SK-N-SH treated with all-trans-retinoic acid at 6 μM for 48 hours (cell line): ENCODE data around the gene COA8.

Source experiments
- ARNTL ChIP-seq: fragments of 450-650 bp; formaldehyde crosslinking; IDR thresholded peaks from 2 replicates; pipeline ENCODE4 v1.5.0; 2020; ENCODE audit warnings: low read depth, mild to moderate bottlenecking, moderate library complexity, borderline replicate concordance
- BACH2 ChIP-seq: fragments of 250-450 bp; sonication (Bioruptor Pico); IDR thresholded peaks from 2 replicates; pipeline ENCODE4 v1.9.0; 2021; ENCODE audit warnings: mild to moderate bottlenecking, borderline replicate concordance
- CSDC2 ChIP-seq: fragments of 250-450 bp; sonication (Bioruptor Pico); IDR thresholded peaks from 2 replicates; pipeline ENCODE4 v1.5.0; 2020; ENCODE audit warnings: mild to moderate bottlenecking, moderate library complexity
- CSRNP3 ChIP-seq: fragments of 250-450 bp; sonication (Bioruptor Pico); IDR thresholded peaks from 2 replicates; pipeline ENCODE4 v1.5.1; 2021; ENCODE audit warnings: mild to moderate bottlenecking, moderate library complexity
- OSR1 ChIP-seq: fragments of 250-450 bp; sonication (Bioruptor Pico); IDR thresholded peaks from 2 replicates; pipeline ENCODE4 v1.8.0; 2022; ENCODE audit warnings: moderate library complexity, mild to moderate bottlenecking, inconsistent platforms
- PATZ1 ChIP-seq: fragments of 250-450 bp; sonication (Bioruptor Pico); IDR thresholded peaks from 2 replicates; pipeline ENCODE4 v1.8.0; 2020; ENCODE audit warnings: mild to moderate bottlenecking, moderate library complexity, borderline replicate concordance
- RARB ChIP-seq: fragments of 250-450 bp; sonication (Bioruptor Pico); IDR thresholded peaks from 2 replicates; pipeline ENCODE4 v1.8.0; 2021; ENCODE audit warnings: mild to moderate bottlenecking, moderate library complexity
- SNAI2 ChIP-seq: fragments of 250-450 bp; sonication (Bioruptor Pico); IDR thresholded peaks from 2 replicates; pipeline ENCODE4 v1.5.0; 2020; ENCODE audit warnings: mild to moderate bottlenecking, moderate library complexity
- TCF4 ChIP-seq: fragments of 250-450 bp; sonication (Bioruptor Pico); IDR thresholded peaks from 2 replicates; pipeline ENCODE4 v1.8.0; 2021; ENCODE audit warnings: mild to moderate bottlenecking, moderate library complexity, borderline replicate concordance
- TSHZ2 ChIP-seq: fragments of 250-450 bp; sonication (Bioruptor Pico); IDR thresholded peaks from 2 replicates; pipeline ENCODE4 v1.5.0; 2020; ENCODE audit warnings: mild to moderate bottlenecking, moderate library complexity
- ZFP3 ChIP-seq: fragments of 250-450 bp; sonication (Bioruptor Pico); IDR thresholded peaks from 2 replicates; pipeline ENCODE4 v1.5.0; 2020; ENCODE audit warnings: mild to moderate bottlenecking, moderate library complexity
- ZFP30 ChIP-seq: fragments of 450-650 bp; formaldehyde crosslinking; IDR thresholded peaks from 2 replicates; pipeline ENCODE4 v1.5.0; 2022; ENCODE audit warnings: mild to moderate bottlenecking, moderate library complexity
- ZNF70 ChIP-seq: fragments of 450-650 bp; formaldehyde crosslinking; IDR thresholded peaks from 2 replicates; pipeline ENCODE4 v1.5.0; 2020; ENCODE audit warnings: mild to moderate bottlenecking, moderate library complexity

- no peak for TF ChIP-seq OSR1 (CRISPR knock-in tag)
- no peak for TF ChIP-seq BACH2
- no peak for TF ChIP-seq ARNTL (CRISPR knock-in tag)
- TF ChIP-seq PATZ1: no peak
- TF ChIP-seq ZFP30: no peak
- no peak for TF ChIP-seq TSHZ2 (CRISPR knock-in tag)
- no peak for TF ChIP-seq RARB (CRISPR knock-in tag)
- no peak for TF ChIP-seq ZNF70 (CRISPR knock-in tag)
- TF ChIP-seq CSRNP3 (CRISPR knock-in tag): no peak
- TF ChIP-seq ZFP3: no peak
- no peak for TF ChIP-seq TCF4 (CRISPR knock-in tag)
- TF ChIP-seq SNAI2: no peak
- TF ChIP-seq CSDC2 (CRISPR knock-in tag): no peak
These were observed 41.3 kb upstream of the COA8 start for GRCh38 chr14:103521438-103521950.
